ENCODE results near the gene NIFK.
"Not testable (repeated sequence)": the region's sequence is repeated elsewhere in the genome, so short reads cannot be mapped to it uniquely, and the experiment has no call there.

NIFK gene

GRCh38 chr2:121705390-121705789 lies 31.3 kb downstream of the NIFK start:
- Histone ChIP-seq H3K36me3 (ENCODE audit: insufficient read depth, low read depth, low read length) (no peaks in the 10 kb centered on the region), H3K4me3 (ENCODE audit: low read length) (no peak overlapping the region), H3K27me3 (ENCODE audit: insufficient read depth, low read length) (no peaks in the 10 kb centered on the region), H3K27ac (ENCODE audit: low read length) (no peak overlapping the region), H3K9me3 (ENCODE audit: insufficient read depth, low read depth, low read length) (no peaks in the 10 kb centered on the region), H3K9ac (ENCODE audit: low read depth, low read length) (no peak overlapping the region), H3K4me1 (ENCODE audit: insufficient read depth, low read length) (peaks cover 3% of the 10 kb centered on the region; the same call in 1 of the 2 replicates)

- H3K9me3 ChIP-seq (ENCODE audit: insufficient read depth, low read depth, low read length); H3K4me1 ChIP-seq (ENCODE audit: insufficient read depth, low read length); H3K9ac ChIP-seq (ENCODE audit: low read depth, low read length); H3K27ac ChIP-seq (ENCODE audit: low read length); H3K4me3 ChIP-seq (ENCODE audit: low read length); H3K36me3 ChIP-seq (ENCODE audit: insufficient read depth, low read depth, low read length); H3K27me3 ChIP-seq (ENCODE audit: insufficient read depth, low read length): not testable (repeated sequence)
Measured at GRCh38 chr2:121701761-121702160, 34.9 kb downstream of the NIFK start.

GRCh38 chr2:121699421-121700333 lies 37.0 kb downstream of the NIFK start:
- H3K4me1 ChIP-seq (ENCODE audit: insufficient read depth, low read length), result 0 out of 2 replicates have a peak, but pooled peaks cover 3% of the 10 kb centered on the region
- H3K27ac ChIP-seq (ENCODE audit: low read length), result no peak overlapping the region
- no peaks in the 10 kb centered on the region for H3K27me3 ChIP-seq (ENCODE audit: insufficient read depth, low read length)
- no peak overlapping the region for H3K4me3 ChIP-seq (ENCODE audit: low read length)
- no peaks in the 10 kb centered on the region for H3K36me3 ChIP-seq (ENCODE audit: insufficient read depth, low read depth, low read length)
- no peaks in the 10 kb centered on the region for H3K9me3 ChIP-seq (ENCODE audit: insufficient read depth, low read depth, low read length)
- H3K9ac ChIP-seq (ENCODE audit: low read depth, low read length), result no peak overlapping the region

DNA sequence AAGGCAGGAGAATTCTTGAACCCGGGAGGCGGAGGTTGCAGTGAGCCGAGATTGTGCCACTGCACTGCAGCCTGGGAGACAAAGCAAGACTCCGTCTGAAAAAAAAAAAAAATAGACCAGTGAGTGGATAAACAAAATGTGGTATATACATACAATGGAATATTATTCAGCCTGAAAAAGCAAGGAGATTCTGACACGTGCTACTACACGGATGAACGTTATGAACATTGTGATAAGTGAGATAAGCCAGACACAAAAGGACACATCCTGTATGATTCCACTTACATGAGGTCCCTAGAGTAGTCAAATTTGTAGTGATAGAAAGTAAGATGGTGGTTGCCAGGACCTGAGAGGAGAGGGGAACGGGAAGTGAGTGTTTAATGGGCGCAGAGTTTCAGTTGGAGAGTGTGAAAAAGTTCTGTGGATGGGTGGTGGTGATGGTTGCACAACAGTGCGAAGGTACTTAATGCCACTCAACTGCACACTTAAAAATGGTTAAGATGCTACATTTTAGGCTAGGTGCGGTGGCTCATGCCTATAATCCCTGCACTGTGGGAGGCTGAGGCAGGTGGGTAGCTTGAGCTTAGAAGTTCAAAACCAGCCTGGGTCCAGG lies 38.3 kb downstream of the NIFK start:
- Histone ChIP-seq H3K36me3 (ENCODE audit: insufficient read depth, low read depth, low read length) (no peaks in the 10 kb centered on the region), H3K4me3 (ENCODE audit: low read length) (no peak overlapping the region), H3K27ac (ENCODE audit: low read length) (no peak overlapping the region), H3K4me1 (ENCODE audit: insufficient read depth, low read length) (0 out of 2 replicates have a peak, but pooled peaks cover 3% of the 10 kb centered on the region), H3K9me3 (ENCODE audit: insufficient read depth, low read depth, low read length) (no peaks in the 10 kb centered on the region), H3K27me3 (ENCODE audit: insufficient read depth, low read length) (no peaks in the 10 kb centered on the region), H3K9ac (ENCODE audit: low read depth, low read length) (no peak overlapping the region)

GRCh38 chr2:121697108-121697631 lies 39.5 kb downstream of the NIFK start:
- Histone ChIP-seq H3K9ac (ENCODE audit: low read depth, low read length) (no peak overlapping the region; the same call in 1 of the 2 replicates), H3K27ac (ENCODE audit: low read length) (no peak overlapping the region)

DNA sequence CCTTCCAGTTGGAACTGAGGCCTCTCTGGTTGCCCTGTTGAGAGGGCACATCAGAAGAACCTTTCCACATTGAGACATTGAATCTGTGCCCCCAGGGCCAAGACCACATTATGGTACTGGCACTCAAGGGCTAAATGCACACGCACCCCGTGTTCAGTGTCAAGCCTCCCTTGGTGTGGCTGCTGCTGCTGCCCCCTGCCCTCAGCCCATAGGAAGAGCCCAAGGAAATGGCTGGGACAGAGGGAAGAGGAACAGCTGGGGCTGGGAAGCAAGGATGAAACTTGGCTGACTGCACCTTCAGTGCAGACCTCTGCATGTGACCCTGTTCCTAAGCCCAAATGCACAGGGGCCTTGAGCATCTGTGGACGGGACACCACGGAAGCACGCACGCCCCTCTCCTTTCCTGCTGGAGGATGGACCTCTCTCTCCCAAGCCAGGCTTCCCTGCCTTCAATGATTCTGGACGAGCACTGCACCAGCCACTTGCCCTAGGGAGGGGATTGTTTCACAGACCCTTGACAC lies 40.2 kb downstream of the NIFK start:
- Histone ChIP-seq H3K36me3 (ENCODE audit: insufficient read depth, low read depth, low read length) (no peaks in the 10 kb centered on the region), H3K9me3 (ENCODE audit: insufficient read depth, low read depth, low read length) (no peaks in the 10 kb centered on the region), H3K4me1 (ENCODE audit: insufficient read depth, low read length) (0 out of 2 replicates have a peak, but pooled peaks cover 3% of the 10 kb centered on the region), H3K27ac (ENCODE audit: low read length) (no peak overlapping the region), H3K4me3 (ENCODE audit: low read length) (no peak overlapping the region), H3K9ac (ENCODE audit: low read depth, low read length) (no peak overlapping the region), H3K27me3 (ENCODE audit: insufficient read depth, low read length) (no peaks in the 10 kb centered on the region)

More at GRCh38 chr2:121697108-121697631, 39.5 kb downstream of the NIFK start:
- 0 out of 2 replicates have a peak, but pooled peaks cover 3% of the 10 kb centered on the region for H3K4me1 ChIP-seq (ENCODE audit: insufficient read depth, low read length)
- H3K36me3 ChIP-seq (ENCODE audit: insufficient read depth, low read depth, low read length), result no peaks in the 10 kb centered on the region
- no peaks in the 10 kb centered on the region for H3K9me3 ChIP-seq (ENCODE audit: insufficient read depth, low read depth, low read length)
- H3K4me3 ChIP-seq (ENCODE audit: low read length), result no peak overlapping the region
- H3K27me3 ChIP-seq (ENCODE audit: insufficient read depth, low read length), result no peaks in the 10 kb centered on the region

DNA sequence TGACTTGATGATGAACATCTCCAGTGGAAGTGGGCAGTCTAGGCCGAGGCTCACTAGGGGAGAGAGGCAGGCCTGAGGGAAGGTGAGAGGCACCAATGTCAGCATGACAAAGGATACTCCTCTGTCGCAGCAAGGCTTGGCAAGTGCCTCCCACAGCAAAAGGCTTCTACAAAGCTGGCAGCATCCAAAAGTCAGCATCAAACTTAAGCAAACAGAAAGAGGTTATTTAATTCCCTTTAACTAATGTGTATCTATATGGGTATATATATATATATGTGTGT lies 41.6 kb downstream of the NIFK start:
- 0 out of 2 replicates have a peak, but pooled peaks cover 3% of the 10 kb centered on the region for H3K4me1 ChIP-seq (ENCODE audit: insufficient read depth, low read length)
- H3K9ac ChIP-seq (ENCODE audit: low read depth, low read length), result no peak overlapping the region

GRCh38 chr2:121694398-121695170 lies 42.1 kb downstream of the NIFK start:
- Histone ChIP-seq H3K9me3 (ENCODE audit: insufficient read depth, low read depth, low read length) (no peaks in the 10 kb centered on the region), H3K36me3 (ENCODE audit: insufficient read depth, low read depth, low read length) (no peaks in the 10 kb centered on the region), H3K27ac (ENCODE audit: low read length) (no peak overlapping the region), H3K4me1 (ENCODE audit: insufficient read depth, low read length) (0 out of 2 replicates have a peak, but pooled peaks cover 3% of the 10 kb centered on the region), H3K27me3 (ENCODE audit: insufficient read depth, low read length) (no peaks in the 10 kb centered on the region), H3K9ac (ENCODE audit: low read depth, low read length) (no peak overlapping the region), H3K4me3 (ENCODE audit: low read length) (no peak overlapping the region)

More for the DNA sequence above, 41.6 kb downstream of the NIFK start:
- Histone ChIP-seq H3K4me3 (ENCODE audit: low read length) (no peak overlapping the region), H3K36me3 (ENCODE audit: insufficient read depth, low read depth, low read length) (no peaks in the 10 kb centered on the region), H3K27me3 (ENCODE audit: insufficient read depth, low read length) (no peaks in the 10 kb centered on the region), H3K27ac (ENCODE audit: low read length) (no peak overlapping the region), H3K9me3 (ENCODE audit: insufficient read depth, low read depth, low read length) (no peaks in the 10 kb centered on the region)

DNA sequence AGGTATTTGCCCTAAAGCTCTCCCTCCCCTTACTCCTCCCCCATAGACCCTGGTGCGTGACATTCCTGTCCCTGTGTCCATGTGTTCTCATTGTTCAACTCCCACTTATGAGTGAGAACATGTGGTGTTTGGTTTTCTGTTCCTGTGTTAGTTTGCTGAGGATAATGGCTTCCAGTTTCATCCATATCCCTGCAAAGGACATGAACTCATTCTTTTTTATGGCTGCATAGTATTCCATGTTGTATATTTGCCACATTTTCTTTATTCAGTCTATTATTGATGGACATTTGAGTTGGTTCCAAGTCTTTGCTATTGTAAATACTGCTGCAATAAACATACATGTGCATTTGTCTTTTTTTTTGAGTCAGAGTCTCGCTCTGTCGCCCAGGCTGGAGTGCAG lies 46.1 kb downstream of the NIFK start:
- H3K4me3 ChIP-seq (ENCODE audit: low read length); H3K27me3 ChIP-seq (ENCODE audit: insufficient read depth, low read length); H3K36me3 ChIP-seq (ENCODE audit: insufficient read depth, low read depth, low read length); H3K9ac ChIP-seq (ENCODE audit: low read depth, low read length); H3K27ac ChIP-seq (ENCODE audit: low read length); H3K4me1 ChIP-seq (ENCODE audit: insufficient read depth, low read length); H3K9me3 ChIP-seq (ENCODE audit: insufficient read depth, low read depth, low read length): not testable (repeated sequence)

DNA sequence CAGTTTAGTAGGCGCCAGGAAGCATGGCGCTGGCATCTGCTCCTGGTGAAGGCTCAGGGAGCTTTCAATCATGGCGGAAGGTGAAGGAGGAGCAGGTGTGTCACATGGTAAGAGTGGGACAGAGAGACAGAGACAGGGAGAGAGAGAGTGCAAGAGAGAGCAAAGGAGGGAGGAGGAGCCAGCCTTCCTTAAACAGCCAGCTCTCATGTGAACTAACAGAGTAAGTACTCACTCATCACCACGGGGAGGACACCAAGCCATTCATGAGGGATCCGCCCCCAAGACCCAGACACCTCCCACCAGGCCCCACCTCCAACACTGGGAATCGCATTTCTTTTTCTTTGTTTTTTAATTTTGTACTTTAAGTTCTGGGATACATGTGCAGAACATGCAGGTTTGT lies 46.6 kb downstream of the NIFK start:
- Histone ChIP-seq H3K36me3 (ENCODE audit: insufficient read depth, low read depth, low read length) (no peaks in the 10 kb centered on the region), H3K27me3 (ENCODE audit: insufficient read depth, low read length) (no peaks in the 10 kb centered on the region), H3K4me1 (ENCODE audit: insufficient read depth, low read length) (peaks cover 7% of the 10 kb centered on the region; the same call in 1 of the 2 replicates), H3K4me3 (ENCODE audit: low read length) (no peak overlapping the region), H3K9ac (ENCODE audit: low read depth, low read length) (no peak overlapping the region), H3K9me3 (ENCODE audit: insufficient read depth, low read depth, low read length) (no peaks in the 10 kb centered on the region), H3K27ac (ENCODE audit: low read length) (no peak overlapping the region)

- no peak overlapping the region for H3K9ac ChIP-seq (ENCODE audit: low read depth, low read length)
- H3K27me3 ChIP-seq (ENCODE audit: insufficient read depth, low read length), result no peaks in the 10 kb centered on the region
- peaks cover 9% of the 10 kb centered on the region; the same call in 1 of the 2 replicates for H3K4me1 ChIP-seq (ENCODE audit: insufficient read depth, low read length)
- H3K36me3 ChIP-seq (ENCODE audit: insufficient read depth, low read depth, low read length), result no peaks in the 10 kb centered on the region
- H3K4me3 ChIP-seq (ENCODE audit: low read length), result no peak overlapping the region
- no peak overlapping the region for H3K27ac ChIP-seq (ENCODE audit: low read length)
- H3K9me3 ChIP-seq (ENCODE audit: insufficient read depth, low read depth, low read length), result no peaks in the 10 kb centered on the region
Measured at GRCh38 chr2:121689356-121689755, 47.3 kb downstream of the NIFK start.

All from iPS-20b (cell line).